MCF 10A (cell line): ENCODE data around the gene DERL3. TPM values are rescaled to one million over a fixed set of nuclear protein-coding genes. Genes with fewer than 3 reads are reported as not detected.

ENCODE experiments used
- BruUV-seq: library from RNA; stranded (reverse); fragments of 400-500 nt; replicated peaks from 2 replicates; lab custom pipeline; 2021; lab: Mats Ljungman, UMichigan
- CTCF ChIA-PET: fragments of 300-600 bp; sonication (Branson Sonifier 250); formaldehyde crosslinking; extraction: SDS; loops from one replicate; lab custom pipeline; 2021; ENCODE audit warnings: antibody characterized with exemption, inconsistent platforms; lab: Yijun Ruan, JAX
- POLR2A ChIA-PET: fragments of 300-600, 350-650 bp; sonication (Branson Sonifier 250); formaldehyde crosslinking; extraction: SDS; loops from one replicate; lab custom pipeline; 2020; ENCODE audit warnings: antibody characterized with exemption, inconsistent platforms; lab: Yijun Ruan, JAX
- DNase-seq: peaks from one replicate; pipeline ENCODE4 v3.0.0-alpha.2; 2018; ENCODE audit not compliant: unreplicated experiment
- H3K27ac Mint-ChIP-seq: one replicate; pipeline ENCODE4 v1.8.0; 2022; ENCODE audit warnings: mild to moderate bottlenecking, low read depth, mixed read lengths; ENCODE audit not compliant: unreplicated experiment
- H3K27me3 Mint-ChIP-seq: one replicate; pipeline ENCODE4 v1.8.0; 2022; ENCODE audit warnings: mixed read lengths; ENCODE audit not compliant: insufficient read depth, unreplicated experiment
- H3K36me3 Mint-ChIP-seq: one replicate; pipeline ENCODE4 v1.8.0; 2022; ENCODE audit warnings: mild to moderate bottlenecking, moderate library complexity, mixed read lengths; ENCODE audit not compliant: insufficient read depth, unreplicated experiment
- H3K4me1 Mint-ChIP-seq: one replicate; pipeline ENCODE4 v1.8.0; 2022; ENCODE audit warnings: mixed read lengths; ENCODE audit not compliant: insufficient read depth, unreplicated experiment
- H3K4me3 Mint-ChIP-seq: one replicate; pipeline ENCODE4 v1.8.0; 2022; ENCODE audit warnings: mild to moderate bottlenecking, moderate library complexity, mixed read lengths; ENCODE audit not compliant: unreplicated experiment
- H3K9me3 Mint-ChIP-seq: one replicate; pipeline ENCODE4 v1.8.0; 2022; ENCODE audit warnings: mixed read lengths; ENCODE audit not compliant: unreplicated experiment
- CTCF ChIP-seq: fragments of 200-600 bp; IDR thresholded peaks from one replicate; pipeline ENCODE4 v1.8.0; 2022; ENCODE audit warnings: antibody characterized with exemption, mild to moderate bottlenecking; ENCODE audit not compliant: unreplicated experiment
- intact Hi-C: fragments of 100-400 bp; cut with micrococcal nuclease; formaldehyde crosslinking; loops from 2 replicates; pipeline ENCODE4 v1.14.1; 2022
- total RNA-seq: library from RNA; stranded (reverse); gene quantifications from 2 replicates; pipeline ENCODE4 v1.2.3, GENCODE V29; 2022

The DERL3 gene
- total RNA-seq, 1 experiment from 2014 or later: not detected

GRCh38 chr22:23787600-23787896 lies 51.3 kb downstream of the DERL3 start:
- intact Hi-C loops: no loop called here
- TF ChIP-seq CTCF: no peak
- peak overlapping the region; percentile 80 for H3K4me3 Mint-ChIP-seq
- no TSS peak for BruUV-seq
- no peaks in the 10 kb centered on the region for H3K27me3 Mint-ChIP-seq
- no peak for DNase-seq
- H3K4me1 Mint-ChIP-seq: peaks cover 9% of the 10 kb centered on the region
- POLR2A ChIA-PET: interaction anchor here (0.7 to 1.4 kb wide), 5 partner anchors 13 to 106 kb away, joined by 3 to 6 read pairs (median 4); partner anchors contain the start of genes MIF and MMP11
- no peaks in the 10 kb centered on the region for H3K9me3 Mint-ChIP-seq
- CTCF ChIA-PET: interaction anchor here (0.6 kb wide), 1 partner anchor 101 kb away, joined by 4 read pairs; no protein-coding TSS in a partner anchor
- H3K36me3 Mint-ChIP-seq: peaks cover 16% of the 10 kb centered on the region
- peak overlapping the region; percentile 42 for H3K27ac Mint-ChIP-seq

DNA sequence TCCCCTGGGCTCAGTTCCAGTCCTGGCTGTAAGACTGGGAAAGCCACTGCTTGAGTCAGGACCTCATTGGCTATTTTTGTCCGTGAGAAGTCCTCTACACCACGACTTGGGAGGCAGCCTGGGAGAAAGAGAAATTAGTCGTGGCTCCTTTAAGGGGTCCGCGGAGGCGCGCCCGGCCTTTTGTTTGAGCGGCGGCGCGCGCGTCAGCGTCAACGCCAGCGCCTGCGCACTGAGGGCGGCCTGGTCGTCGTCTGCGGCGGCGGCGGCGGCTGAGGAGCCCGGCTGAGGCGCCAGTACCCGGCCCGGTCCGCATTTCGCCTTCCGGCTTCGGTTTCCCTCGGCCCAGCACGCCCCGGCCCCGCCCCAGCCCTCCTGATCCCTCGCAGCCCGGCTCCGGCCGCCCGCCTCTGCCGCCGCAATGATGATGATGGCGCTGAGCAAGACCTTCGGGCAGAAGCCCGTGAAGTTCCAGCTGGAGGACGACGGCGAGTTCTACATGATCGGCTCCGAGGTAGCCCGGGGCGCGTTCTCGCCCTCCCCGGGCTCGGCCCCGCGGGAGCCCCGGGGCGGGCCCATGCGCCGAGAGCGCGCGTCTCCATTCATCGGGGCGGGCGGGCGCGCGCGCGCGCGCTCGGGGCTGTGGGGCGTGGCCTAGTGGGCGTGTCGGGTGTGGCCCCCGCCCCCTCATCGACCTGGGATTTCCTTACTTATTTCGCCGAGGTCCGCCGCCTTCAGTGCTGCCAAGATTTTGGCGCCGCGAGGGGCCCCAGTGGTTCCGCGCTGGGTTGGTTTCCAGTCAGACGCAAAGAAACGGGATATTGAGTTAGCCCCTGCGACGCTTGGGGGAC lies 51.8 kb downstream of the DERL3 start, which contains the start of gene SMARCB1:
TSS of gene SMARCB1 (plus strand) at position 215 of the 848 bp plus-strand sequence. CDS start at position 419, 204 bp downstream.
- no TSS peak for BruUV-seq
- Mint-ChIP-seq H3K9me3 (no peaks in the 10 kb centered on the region), H3K27me3 (no peaks in the 10 kb centered on the region)

DNA sequence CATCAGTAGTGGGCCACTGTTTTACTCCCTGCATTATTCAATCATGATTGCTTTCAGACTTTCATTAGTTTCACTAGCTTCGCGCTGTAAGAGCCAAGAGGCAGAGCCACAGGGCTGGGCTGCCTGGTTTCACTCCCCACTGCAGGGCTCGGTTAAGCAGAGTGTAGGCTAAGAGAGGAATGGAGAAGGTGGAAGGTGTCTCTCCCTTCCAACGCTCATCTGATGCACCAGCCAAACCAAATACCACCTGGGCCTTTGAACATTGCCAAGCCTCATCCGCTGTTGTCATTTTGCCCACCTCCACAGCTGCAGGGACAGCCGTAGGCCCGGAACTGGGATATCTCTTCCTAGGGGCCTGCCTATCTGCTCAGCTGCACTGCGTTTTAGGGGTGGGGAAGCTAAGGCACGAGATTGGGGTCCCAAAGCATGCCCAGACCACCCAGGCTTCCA lies 52.5 kb downstream of the DERL3 start:
- intact Hi-C loops: no loop called here
- BruUV-seq: TSS peak; percentile 85
- POLR2A ChIA-PET: interaction anchor here (1.0 kb wide), 1 partner anchor 11 kb away, joined by 4 read pairs; no protein-coding TSS in a partner anchor

More for the DNA sequence above, 51.8 kb downstream of the DERL3 start, which contains the start of gene SMARCB1:
- peak within 1 kb of the TSS; percentile 42 for H3K27ac Mint-ChIP-seq
- peaks cover 11% of the 10 kb centered on the region for H3K36me3 Mint-ChIP-seq
- DNase-seq: peak; percentile 88
- no peak for TF ChIP-seq CTCF
- ChIA-PET CTCF (interaction anchor here (0.6 kb wide), 1 partner anchor 101 kb away, joined by 4 read pairs; no protein-coding TSS in a partner anchor), POLR2A (interaction anchor here (0.7 to 1.4 kb wide), 4 partner anchors 12 to 107 kb away, joined by 3 to 6 read pairs (median 4); partner anchors contain the start of genes MIF and MMP11)
- H3K4me1 Mint-ChIP-seq: peaks cover 9% of the 10 kb centered on the region
- H3K4me3 Mint-ChIP-seq: peak within 1 kb of the TSS; percentile 80
- intact Hi-C loops: no loop called here

More for the DNA sequence above, 52.5 kb downstream of the DERL3 start:
- no peaks in the 10 kb centered on the region for H3K27me3 Mint-ChIP-seq
- no peak for TF ChIP-seq CTCF
- CTCF ChIA-PET: interaction anchor here (0.6 to 1.0 kb wide), 3 partner anchors 17 to 582 kb away, joined by 3 to 6 read pairs (median 5); no protein-coding TSS in a partner anchor
- H3K36me3 Mint-ChIP-seq: peaks cover 5% of the 10 kb centered on the region
- H3K27ac Mint-ChIP-seq: no peak overlapping the region
- H3K4me1 Mint-ChIP-seq: peaks cover 15% of the 10 kb centered on the region
- H3K4me3 Mint-ChIP-seq: peak overlapping the region; percentile 80
- no peaks in the 10 kb centered on the region for H3K9me3 Mint-ChIP-seq
- DNase-seq: no peak

Other genes starting within 250 kb of the DERL3 start
- gene DRICH1, start 206.7 kb downstream of the DERL3 start, total RNA-seq: not detected in 2 replicates
- not detected in 2 replicates for gene RGL4, start 148.0 kb downstream of the DERL3 start, total RNA-seq
- 3.3 and 4.5 TPM in 2 replicates for gene ZNF70, start 87.9 kb downstream of the DERL3 start, total RNA-seq
- gene VPREB3, start 84.6 kb downstream of the DERL3 start, total RNA-seq: not detected in 2 replicates
- gene C22orf15, start 76.0 kb downstream of the DERL3 start, total RNA-seq: not detected in 2 replicates
- gene CHCHD10, start 71.0 kb downstream of the DERL3 start, total RNA-seq: 86.0 and 90.1 TPM in 2 replicates
- gene MMP11, start 66.2 kb downstream of the DERL3 start, total RNA-seq: 0.44 TPM in 1 of 2 replicates, not detected in the other
- gene SMARCB1, start 52.0 kb downstream of the DERL3 start, total RNA-seq: 83.7 and 115 TPM in 2 replicates
- gene SLC2A11, start 18.9 kb upstream of the DERL3 start, total RNA-seq: 9.6 and 11.3 TPM in 2 replicates
- 1,031 and 1,126 TPM in 2 replicates for gene MIF, start 55.4 kb upstream of the DERL3 start, total RNA-seq
- 15.6 and 22.7 TPM in 2 replicates for gene GSTT2B, start 122.2 kb upstream of the DERL3 start, total RNA-seq
- 2.1 and 2.5 TPM in 2 replicates for gene DDTL, start 127.9 kb upstream of the DERL3 start, total RNA-seq
- 127 and 155 TPM in 2 replicates for gene DDT, start 135.4 kb upstream of the DERL3 start, total RNA-seq
- gene GSTT2, start 141.1 kb upstream of the DERL3 start, total RNA-seq: not detected in 2 replicates
- gene GSTT4, start 166.4 kb upstream of the DERL3 start, total RNA-seq: not detected in 2 replicates
- gene CABIN1, start 172.3 kb upstream of the DERL3 start, total RNA-seq: 47.4 and 47.5 TPM in 2 replicates